ENCODE data around the gene FBXO8.
A peak's percentile ranks its signal among the peaks of the same experiment; 100 is the strongest.
"Not testable (repeated sequence)": the region's sequence is repeated elsewhere in the genome, so short reads cannot be mapped to it uniquely, and the experiment has no call there.

The FBXO8 gene, protein sequence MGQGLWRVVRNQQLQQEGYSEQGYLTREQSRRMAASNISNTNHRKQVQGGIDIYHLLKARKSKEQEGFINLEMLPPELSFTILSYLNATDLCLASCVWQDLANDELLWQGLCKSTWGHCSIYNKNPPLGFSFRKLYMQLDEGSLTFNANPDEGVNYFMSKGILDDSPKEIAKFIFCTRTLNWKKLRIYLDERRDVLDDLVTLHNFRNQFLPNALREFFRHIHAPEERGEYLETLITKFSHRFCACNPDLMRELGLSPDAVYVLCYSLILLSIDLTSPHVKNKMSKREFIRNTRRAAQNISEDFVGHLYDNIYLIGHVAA

DNA sequence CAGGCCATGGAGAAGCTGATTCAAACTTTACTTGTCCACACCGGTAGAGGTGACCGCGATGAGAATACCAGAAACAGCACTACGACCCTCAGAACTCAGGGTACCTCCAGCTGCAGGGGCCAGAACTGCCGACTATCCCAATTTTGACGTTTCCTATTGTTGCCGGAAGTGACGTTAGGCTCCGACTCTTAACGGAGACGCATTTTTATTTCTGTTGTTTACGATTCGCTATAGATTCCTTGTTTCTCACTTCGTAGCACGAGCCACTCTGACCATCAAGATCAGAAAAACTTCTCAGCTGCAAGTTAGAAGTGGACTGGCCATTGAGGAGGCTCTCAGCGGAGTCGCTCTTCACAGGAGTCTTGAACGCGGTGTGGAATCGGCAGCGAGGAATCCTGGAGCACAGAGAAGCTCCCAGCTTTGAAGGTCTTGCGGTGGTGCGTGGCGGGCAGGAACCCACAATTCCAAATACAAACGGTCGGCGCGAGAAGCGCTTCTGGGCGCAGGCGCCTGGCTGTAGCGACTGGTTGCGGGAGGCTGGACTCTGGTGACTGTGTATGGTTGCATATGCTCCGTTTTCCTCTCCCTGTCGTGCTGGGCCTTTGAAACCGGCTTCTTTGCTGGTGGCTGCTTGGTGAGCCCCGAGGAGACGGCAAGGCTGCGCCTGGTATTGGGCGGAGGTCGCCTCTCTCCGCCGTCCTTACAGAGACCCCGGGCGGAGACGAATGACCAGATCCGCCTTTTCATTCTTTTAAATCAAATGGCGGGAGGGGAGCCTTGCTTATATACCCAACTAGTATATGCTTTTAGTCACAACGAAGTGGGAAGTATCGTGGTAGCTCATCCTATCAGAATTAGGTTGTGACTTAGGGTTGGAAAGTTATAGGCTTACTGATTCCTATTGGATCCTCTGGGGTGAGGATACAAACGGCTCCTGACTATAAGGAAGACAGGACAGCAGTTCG, at the start of gene FBXO8, which contains the start of gene CEP44:
Gene FBXO8, minus strand, starts transcription at position 161 of the 965 bp plus-strand sequence. CDS start 20,575 bp downstream, outside the sequence.
Gene CEP44, plus strand, starts transcription at position 405 of the 965 bp plus-strand sequence. CDS start 15,211 bp downstream, outside the sequence.
- DNase-seq: peak; percentile 72

DNA sequence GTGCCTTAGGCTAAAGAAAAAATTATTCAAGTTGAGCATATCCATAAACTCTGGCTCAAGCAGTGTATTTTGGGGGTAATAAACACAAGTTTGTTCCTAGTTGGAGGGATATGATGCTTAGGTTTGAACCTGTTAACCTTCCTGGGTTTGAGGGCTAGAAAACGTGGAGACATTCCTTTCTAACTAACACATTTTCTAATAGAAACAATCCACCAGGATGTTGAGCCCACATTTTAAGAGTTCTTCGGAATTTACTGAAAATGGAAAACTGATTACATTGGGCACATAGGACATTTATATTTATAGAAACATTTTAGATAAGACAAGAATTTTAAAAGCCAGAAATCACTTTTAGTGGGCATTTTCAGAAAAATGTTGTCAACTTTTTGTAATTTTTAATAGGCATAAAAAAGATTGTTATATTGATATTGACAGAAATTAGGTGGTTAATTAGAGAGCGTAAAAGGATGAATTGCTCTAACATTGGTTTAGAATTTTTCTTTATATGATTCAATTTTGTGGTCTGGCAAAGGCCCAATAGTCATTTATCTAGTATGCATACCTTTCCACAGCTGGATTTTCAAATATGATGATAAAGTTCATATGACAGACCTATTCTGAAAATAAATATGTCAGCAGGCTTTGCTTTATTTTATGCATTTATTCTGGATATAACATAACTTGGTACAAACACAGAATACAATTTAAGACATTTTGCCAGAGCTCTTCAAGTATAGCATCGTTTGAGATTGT, 49.5 kb upstream of the FBXO8 start:
- DNase-seq: no peak

DNA sequence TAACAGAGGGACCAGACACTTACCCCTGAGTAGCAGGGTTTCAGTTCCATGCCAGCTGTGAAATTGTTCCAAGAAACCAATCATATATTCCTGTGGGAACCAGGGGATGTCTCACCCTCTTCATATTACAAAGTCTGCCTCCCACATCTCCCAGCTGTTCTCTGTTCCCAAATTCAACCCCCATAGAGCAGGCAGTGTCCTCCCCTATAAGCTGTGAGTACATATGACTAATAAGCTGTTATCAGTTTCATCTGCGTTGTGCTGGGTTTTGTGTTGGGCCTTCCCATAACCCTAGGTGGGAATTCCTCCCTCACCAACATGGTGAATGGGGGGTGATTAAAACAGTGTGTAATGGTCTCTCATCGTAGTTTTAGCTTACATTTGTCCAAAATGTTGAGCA, 41.3 kb upstream of the FBXO8 start:
- no peak for DNase-seq

DNA sequence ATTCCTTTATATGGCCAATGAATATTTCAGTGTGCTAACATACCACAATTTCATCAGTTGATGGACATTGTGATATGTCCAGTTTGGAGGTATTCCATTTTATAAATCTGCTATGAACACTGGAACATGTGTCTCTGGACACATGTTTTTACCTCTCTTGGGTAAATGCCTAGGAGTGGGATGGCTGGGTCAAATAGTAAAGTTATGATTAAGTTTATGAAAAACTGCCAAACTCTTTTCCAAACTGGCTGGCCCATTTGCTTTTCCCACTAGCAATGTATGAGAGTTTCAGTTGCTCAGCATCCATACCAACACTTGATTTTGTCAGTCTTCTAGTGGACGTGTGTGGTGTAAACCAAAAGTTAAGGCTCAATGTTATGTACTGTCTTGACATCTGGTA, 40.8 kb upstream of the FBXO8 start:
- no peak for DNase-seq

DNA sequence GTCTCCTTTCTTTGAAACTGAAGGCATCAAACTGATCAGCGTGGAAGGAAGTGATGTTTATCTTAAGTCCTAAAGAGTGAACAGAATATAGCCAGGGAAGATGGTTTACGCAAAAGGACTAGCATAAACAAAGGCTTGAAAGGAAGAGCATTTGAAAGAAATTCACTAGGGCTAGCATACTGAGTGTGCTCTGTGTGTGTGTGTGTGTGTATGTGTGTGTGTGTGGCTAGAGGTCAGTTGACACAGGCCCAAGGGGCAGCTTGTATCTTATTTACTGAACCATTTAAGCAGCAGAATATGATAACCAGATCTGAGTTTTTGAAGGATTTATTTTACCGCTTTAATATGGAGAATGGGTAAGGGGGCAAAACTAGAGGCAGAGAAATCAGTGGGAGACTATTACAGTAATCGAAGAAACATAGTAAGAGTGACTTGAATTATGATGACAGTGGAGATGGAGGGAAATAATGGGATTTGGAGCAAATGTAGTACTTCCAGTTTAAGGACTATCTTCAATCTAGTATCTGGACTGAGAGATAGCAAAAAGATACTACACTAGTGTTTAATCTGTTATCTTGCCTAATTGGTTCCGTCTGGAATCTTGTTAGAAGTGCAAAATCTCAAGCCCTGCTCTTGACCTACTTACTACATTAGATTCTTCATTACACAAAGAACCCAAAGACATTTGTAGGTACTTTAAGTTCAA, 37.2 kb upstream of the FBXO8 start:
- DNase-seq: no peak

DNA sequence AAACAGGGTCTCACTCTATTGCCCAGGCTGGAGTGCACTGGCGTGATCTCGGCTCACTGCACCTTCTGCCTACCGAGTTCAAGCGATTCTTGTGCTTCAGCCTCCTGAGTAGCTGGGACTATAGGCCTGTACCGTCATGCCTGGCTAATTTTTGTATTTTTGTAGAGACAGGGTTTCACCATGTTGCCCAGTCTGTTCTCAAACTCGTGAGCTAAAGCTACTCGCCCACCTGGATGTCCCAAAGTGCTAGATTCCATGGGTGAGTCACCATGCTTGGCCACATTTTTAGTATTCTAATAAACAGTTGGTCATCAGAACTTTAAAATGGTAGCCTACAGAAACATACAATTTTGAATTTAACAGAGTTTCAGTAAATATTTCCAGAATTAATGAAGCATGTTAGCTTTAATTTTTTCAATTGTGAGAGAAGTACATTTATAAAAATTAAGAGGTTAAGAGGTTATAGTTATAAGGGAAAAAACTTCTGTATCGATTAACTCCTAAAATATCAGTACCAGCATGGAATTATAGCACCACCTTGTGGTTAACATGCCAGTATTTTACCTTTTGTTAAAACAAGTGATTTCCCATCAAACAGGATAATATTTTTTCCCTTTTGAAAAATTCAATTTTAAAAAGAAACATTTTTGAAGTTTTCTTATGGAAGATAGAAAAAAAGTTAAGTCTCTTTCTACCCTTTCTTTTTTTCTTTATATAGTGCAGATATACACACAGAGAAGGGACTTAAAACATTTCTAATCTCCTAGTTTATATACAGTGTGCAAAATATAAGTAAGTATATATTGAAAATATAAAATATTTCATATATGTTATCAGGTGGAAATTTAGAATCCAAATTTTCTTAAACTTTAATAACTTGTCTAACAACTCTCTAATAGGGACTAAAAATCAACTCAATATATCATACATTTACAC, 35.6 kb upstream of the FBXO8 start:
- DNase-seq: no peak

DNA sequence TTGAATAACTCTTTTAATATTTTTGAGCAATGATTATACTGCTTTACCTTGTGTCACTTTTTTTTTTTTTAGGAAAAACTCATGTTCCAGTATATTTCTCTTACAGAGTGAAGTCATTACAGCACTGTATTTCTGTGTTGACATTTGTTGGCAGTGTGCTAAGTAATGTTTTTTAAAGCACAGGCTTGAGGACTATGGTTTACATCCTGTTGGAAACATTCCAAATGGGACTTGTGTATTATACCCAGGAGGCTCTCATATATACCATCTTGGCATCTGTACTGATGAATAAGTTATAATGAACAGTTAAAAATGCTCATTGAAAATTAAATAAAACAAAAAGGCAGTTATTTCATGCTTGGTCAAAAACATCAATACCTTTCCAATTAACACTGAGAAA, 34.1 kb upstream of the FBXO8 start:
- no peak for DNase-seq

DNA sequence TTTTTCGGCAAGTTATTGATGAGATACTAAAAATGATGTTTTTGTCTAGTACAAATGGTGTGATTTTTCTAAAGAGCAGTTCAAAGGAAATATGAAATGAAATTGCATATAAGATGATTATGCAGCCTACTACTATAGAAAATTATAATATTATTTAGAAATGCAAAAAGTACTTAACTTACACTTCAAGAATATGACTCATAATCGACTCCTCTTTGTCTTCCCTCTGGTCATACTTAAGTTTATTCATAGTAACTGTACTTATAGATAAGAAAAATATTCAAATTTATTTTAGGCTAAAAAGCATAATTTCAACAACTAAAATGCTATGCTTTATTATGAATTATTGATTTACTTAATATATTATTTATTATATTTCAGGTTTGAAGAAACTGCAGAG, 33.5 kb upstream of the FBXO8 start:
- no peak for DNase-seq

DNA sequence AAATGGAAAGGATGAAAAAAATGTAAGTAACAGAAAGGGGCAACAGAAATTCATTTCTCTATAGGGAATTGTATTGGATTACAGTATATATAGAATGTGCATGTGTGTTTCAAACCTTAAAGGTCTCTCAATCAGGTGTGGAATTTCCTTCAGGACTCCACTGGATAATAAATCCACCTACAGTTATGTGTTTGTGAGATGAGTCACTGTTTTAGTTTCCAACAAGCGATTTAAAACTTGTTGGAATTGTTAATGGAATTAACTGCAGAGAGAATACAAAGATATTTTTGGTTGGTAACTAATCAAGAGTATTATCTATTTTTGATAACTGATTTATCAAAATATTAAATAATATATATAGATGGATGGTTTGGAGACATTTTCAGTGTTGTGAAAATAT, 33.1 kb upstream of the FBXO8 start:
- no peak for DNase-seq

DNA sequence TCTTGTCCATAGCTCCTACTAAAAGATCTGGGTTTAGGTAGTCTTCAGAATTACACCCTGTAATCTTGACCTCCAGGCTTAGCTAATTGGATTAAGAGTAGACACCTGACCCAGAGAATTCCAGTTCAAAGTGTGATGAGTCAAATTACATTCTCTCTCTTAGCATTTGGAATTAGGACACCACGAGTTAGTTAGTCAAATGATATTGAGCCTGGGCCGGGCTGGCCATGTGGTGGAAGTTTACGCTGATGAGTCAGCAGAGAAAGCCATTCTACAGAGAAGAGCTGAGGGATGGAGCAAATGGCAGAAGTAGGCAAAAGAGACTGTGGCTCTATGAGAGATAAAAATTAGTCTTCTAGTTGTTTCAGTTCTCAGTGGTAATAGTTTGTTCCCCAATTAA, 31.3 kb upstream of the FBXO8 start:
- DNase-seq: no peak

DNA sequence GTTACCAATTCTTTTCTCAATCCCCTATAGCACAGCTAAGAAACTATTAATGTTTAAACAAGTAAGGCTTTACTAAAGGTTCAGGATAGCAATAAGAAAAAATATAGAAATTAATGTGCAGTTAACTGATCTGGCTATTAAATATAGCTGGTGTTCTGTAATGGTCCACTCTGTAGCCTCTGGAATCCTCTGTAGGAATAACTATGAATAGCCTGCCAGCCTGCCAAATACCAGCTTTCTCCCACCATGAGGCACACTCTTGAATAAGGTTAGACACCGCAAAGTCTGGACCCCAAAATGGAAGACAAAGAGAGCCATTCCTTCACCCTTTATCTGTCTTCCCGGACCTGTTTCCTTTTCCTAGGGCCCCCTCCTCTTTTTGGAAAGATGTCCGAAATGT, 30.8 kb upstream of the FBXO8 start:
- no peak for DNase-seq

DNA sequence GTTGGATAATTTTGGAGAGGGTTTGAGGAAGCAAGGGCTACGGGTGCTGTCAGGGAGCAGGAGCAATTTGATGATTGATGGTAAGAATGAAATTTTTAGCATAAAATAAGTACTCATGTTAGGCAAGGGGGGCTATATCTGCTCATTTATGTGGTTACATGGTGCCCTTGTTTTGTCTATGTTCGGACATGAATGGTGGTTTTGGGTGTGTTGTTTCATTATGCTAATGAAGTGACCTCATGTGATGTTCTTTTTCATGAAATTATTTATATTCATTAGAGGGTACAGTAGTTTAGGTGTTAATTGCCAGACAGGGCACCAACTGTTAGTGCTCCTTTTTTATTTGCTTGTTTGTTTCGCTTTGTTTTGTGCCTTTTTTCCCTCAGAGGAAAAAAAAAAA, 29.5 kb upstream of the FBXO8 start:
- DNase-seq: no peak

DNA sequence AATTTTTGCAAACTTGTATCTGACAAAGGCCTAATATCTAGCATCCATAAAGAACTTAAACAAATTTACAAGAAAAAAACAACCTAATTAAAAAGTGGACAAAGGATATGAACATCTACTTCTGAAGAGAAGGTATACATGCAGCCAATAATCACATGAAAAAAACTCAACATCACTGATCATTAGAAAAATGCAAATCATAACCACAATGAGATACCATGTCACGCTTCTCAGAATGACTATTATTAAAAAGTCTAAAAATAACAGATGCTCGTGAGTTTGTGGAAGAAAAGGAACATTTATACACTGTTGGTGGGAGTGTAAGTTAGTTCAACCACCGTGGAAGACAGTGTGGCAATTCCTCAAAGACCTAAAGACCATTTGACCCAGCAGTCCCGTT, 24.2 kb upstream of the FBXO8 start:
- no peak for DNase-seq

DNA sequence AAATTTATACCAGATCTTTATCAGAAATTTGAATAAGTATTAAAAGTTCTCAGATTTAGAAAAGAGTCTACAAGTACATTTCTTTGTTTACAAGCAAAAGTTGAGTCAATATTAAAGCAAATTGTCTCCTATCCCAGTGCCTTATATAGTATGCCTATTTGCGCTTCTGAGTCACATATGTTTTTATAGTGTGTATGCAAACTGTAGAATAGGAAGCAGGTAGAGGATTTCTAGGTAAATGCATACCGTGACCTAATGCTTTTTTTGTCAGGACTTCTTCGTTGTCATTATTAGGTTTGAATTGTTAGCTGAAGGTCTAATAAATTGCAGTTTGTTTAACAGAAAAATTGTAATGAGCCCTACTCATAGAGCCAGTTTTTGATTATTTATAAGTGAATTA, 22.5 kb upstream of the FBXO8 start:
- no peak for DNase-seq

DNA sequence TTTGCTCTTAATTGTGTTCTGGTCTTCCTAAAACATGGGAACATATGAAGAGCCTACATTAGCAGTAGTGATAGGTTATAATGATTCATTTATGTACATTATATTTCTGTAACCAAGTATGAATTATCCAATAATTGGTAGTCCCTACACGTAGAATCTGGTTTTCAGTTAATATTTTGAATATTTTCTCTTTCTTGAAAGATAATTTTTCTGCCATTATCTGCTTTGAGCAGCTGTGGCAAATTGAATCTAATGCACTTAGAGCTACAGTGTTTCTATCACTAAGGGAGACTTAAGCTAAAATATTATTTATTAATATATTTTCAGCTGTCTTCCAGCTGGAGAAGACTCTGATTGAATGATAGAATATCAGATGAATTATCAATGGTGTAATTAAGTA, 21.2 kb upstream of the FBXO8 start:
- DNase-seq: no peak

DNA sequence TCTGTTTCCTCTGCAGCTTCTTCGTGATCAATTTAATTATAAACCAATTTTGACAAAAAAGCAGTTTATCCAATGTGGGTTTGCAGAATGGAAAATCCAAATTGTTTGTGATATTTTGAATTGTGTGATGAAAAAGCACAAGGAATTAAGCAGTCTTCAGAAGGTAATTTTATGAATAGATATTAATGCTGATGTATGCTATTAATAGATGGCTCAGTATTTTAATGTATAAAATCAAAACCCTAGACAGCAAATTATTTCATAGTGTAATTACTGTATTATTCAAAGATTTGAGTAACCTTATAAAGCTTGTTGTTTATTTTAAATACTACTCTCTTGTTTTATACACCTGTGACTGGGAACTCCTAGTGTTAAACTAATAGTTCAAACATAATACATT, 20.2 kb upstream of the FBXO8 start:
- DNase-seq: no peak

DNA sequence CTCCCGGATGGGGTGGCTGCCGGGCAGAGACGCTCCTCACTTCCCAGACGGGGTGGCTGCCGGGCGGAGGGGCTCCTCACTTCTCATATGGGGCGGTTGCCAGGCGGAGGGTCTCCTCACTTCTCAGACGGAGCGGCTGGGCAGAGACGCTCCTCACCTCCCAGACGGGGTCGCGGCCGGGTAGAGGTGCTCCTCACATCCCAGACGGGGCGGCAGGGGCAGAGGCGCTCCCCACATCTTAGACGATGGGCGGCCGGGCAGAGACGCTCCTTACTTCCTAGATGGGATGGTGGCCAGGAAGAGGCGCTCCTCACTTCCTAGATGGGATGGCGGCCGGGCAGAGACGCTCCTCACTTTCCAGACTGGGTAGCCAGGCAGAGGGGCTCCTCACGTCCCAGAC, 11.7 kb upstream of the FBXO8 start:
- not testable (repeated sequence) for DNase-seq

DNA sequence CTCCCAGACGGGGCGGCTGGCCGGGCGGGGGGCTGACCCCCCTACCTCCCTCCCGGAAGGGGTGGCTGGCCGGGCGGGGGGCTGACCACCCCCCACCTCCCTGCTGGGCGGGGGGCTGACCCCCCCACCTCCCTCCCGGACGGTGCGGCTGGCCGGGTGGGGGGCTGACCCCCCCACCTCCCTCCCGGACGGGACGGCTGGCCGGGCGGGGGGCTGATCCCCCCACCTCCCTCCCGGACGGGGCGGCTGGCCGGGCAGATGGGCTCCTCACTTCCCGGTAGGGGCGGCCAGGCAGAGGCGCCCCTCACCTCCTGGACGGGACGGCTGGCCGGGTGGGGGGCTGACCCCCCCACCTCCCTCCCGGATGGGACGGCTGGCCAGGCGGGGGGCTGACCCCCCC, 11.2 kb upstream of the FBXO8 start:
- DNase-seq: not testable (repeated sequence)

DNA sequence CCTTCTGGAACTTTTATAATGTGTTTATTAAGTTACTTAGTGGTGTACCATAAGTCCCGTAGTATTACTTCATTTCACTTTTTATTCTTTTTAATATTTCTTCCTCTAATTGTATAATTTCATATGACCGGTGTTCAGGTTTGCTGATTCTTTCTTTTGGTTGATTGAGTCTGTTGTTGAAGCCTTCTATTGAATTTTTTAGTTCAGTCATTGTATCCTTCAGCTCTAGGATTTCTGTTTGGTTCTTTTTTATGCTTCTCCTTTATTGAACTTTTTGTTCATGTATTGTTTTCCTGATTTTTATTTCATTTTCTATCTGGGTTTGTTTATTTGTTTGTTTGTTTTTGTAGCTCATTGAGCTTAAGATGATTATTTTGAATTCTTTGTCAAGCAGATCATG, 9.0 kb upstream of the FBXO8 start:
- no peak for DNase-seq

DNA sequence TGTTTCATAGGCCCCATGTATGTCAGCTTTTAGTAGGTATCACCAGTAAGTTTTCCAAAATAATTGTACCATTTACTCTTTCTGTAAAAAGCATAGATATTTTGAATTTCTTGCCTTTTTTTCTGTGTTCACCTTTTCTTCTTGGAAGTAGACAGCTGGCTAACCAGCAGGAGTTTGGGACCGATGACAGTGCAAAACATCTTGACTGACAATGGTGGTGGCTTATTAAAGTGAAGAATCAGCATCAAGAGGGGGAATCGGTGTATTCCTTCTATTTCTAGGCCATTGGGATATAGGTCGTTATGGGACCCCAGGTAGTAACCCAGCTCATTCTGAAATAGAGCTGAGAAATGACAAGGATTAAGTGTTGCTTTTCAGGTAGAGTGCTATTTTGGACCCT, 3.4 kb upstream of the FBXO8 start:
- no peak for DNase-seq

DNA sequence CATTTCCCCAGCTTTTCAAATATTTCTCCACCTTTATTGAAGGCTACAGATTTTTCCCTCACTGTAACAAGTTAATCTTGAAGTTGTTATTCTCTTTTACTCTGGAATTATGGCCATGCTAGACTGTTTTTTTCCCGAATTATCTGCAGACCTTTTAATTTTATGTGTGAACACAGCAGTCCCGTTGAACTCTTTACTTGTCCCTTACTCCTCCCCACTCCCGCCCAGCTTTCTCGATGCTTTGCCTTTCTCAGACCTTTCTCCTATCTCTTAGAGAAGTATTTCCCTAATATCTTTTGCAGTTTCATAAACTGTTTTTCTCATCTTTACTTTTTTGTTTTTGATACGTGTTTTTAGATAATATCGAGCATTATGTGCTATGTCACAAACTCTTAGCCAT, 1.0 kb upstream of the FBXO8 start:
- DNase-seq: no peak

Measured in CD4-positive, alpha-beta T cell treated with Interleukin-6 for 4 hours (primary cell).